Measurements from ENCODE around the gene RHBG. TPM values are rescaled to one million over a fixed set of nuclear protein-coding genes. Genes with fewer than 3 reads are reported as not detected.

The RHBG gene
- total RNA-seq, 4 donors from 2014 or later, result 7.4 to 14.8 (median 8.1) TPM

GRCh38 chr1:156392452-156392853 lies 23.4 kb downstream of the RHBG start:
- 85% methylated on average over 13 of the region's 13 CpGs for WGBS
- peaks cover 53% of the 10 kb centered on the region for H3K27me3 ChIP-seq

GRCh38 chr1:156393095-156393494 lies 24.1 kb downstream of the RHBG start:
- no peak for DNase-seq (ENCODE audit: low spot score in 2 of 2)
- Histone ChIP-seq H3K27me3 (peaks cover 47% of the 10 kb centered on the region), H3K36me3 (no peaks in the 10 kb centered on the region), H3K27ac (no peak overlapping the region), H3K4me1 (peaks cover 6% of the 10 kb centered on the region), H3K4me3 (no peak overlapping the region), H3K9me3 (no peaks in the 10 kb centered on the region)
- no peak for TF ChIP-seq POLR2AphosphoS5 (IDR thresholded peaks at IDR 0.05)
- TF ChIP-seq CTCF (IDR thresholded peaks at IDR 0.05), result no peak
- TF ChIP-seq POLR2A (IDR thresholded peaks at IDR 0.05), result no peak

More at GRCh38 chr1:156392452-156392853, 23.4 kb downstream of the RHBG start:
- Histone ChIP-seq H3K36me3 (no peaks in the 10 kb centered on the region), H3K9me3 (no peaks in the 10 kb centered on the region), H3K4me1 (peaks cover 7% of the 10 kb centered on the region), H3K4me3 (no peak overlapping the region), H3K27ac (no peak overlapping the region)
- DNase-seq (ENCODE audit: low spot score in 2 of 2), result no peak
- TF ChIP-seq CTCF (IDR thresholded peaks at IDR 0.05) (no peak), EP300 (IDR thresholded peaks at IDR 0.05) (no peak), POLR2AphosphoS5 (IDR thresholded peaks at IDR 0.05) (no peak), POLR2A (IDR thresholded peaks at IDR 0.05) (no peak)

- Histone ChIP-seq H3K27ac (no peak overlapping the region), H3K9me3 (no peaks in the 10 kb centered on the region), H3K4me3 (no peak overlapping the region), H3K36me3 (no peaks in the 10 kb centered on the region), H3K4me1 (no peaks in the 10 kb centered on the region), H3K27me3 (peaks cover 37% of the 10 kb centered on the region)
- TF ChIP-seq EP300 (IDR thresholded peaks at IDR 0.05) (no peak), CTCF (IDR thresholded peaks at IDR 0.05) (no peak), POLR2AphosphoS5 (IDR thresholded peaks at IDR 0.05) (no peak), POLR2A (IDR thresholded peaks at IDR 0.05) (no peak)
- no peak for DNase-seq (ENCODE audit: low spot score in 2 of 2)
- 90% methylated on average over 9 of the region's 9 CpGs for WGBS
Observed at GRCh38 chr1:156394082-156394481, 25.1 kb downstream of the RHBG start.

- H3K27ac ChIP-seq, result no peak overlapping the region
- peaks cover 28% of the 10 kb centered on the region for H3K27me3 ChIP-seq
- TF ChIP-seq POLR2A (IDR thresholded peaks at IDR 0.05) (no peak), EP300 (IDR thresholded peaks at IDR 0.05) (no peak), CTCF (IDR thresholded peaks at IDR 0.05) (no peak), POLR2AphosphoS5 (IDR thresholded peaks at IDR 0.05) (no peak)
- no peak for DNase-seq (ENCODE audit: low spot score in 2 of 2)
- H3K36me3 ChIP-seq, result no peaks in the 10 kb centered on the region
- 80% methylated on average over 16 of the region's 16 CpGs for WGBS
- H3K4me3 ChIP-seq, result no peak overlapping the region
- no peaks in the 10 kb centered on the region for H3K4me1 ChIP-seq
- no peaks in the 10 kb centered on the region for H3K9me3 ChIP-seq
Observed at GRCh38 chr1:156394835-156395461, 25.9 kb downstream of the RHBG start.

GRCh38 chr1:156399355-156400125 lies 30.5 kb downstream of the RHBG start:
- H3K27me3 ChIP-seq, result peaks cover 38% of the 10 kb centered on the region
- 84% methylated on average over 10 of the region's 10 CpGs for WGBS
- no peak for TF ChIP-seq CTCF (IDR thresholded peaks at IDR 0.05)
- no peak for TF ChIP-seq EP300 (IDR thresholded peaks at IDR 0.05)
- no peak for TF ChIP-seq POLR2AphosphoS5 (IDR thresholded peaks at IDR 0.05)
- no peak for TF ChIP-seq POLR2A (IDR thresholded peaks at IDR 0.05)
- DNase-seq (ENCODE audit: low spot score in 2 of 2), result no peak
- H3K4me3 ChIP-seq, result no peak overlapping the region
- no peaks in the 10 kb centered on the region for H3K36me3 ChIP-seq
- no peaks in the 10 kb centered on the region for H3K4me1 ChIP-seq
- H3K27ac ChIP-seq, result no peak overlapping the region
- no peaks in the 10 kb centered on the region for H3K9me3 ChIP-seq

All from suprapubic skin (tissue), 4 donors.